Lower leg skin (tissue), 4 donors: ENCODE results near the gene HES1. TPM values are rescaled to one million over a fixed set of nuclear protein-coding genes. Genes with fewer than 3 reads are reported as not detected.

ENCODE experiments used
- DNase-seq, 2 donors: peaks; one replicate each; pipeline ENCODE4 v3.0.0-alpha.2; 2019; ENCODE audit warnings: low spot score in 2 of 2
- H3K4me3 ChIP-seq: fragments of 200-600 bp; sonication (generic); 2 replicates; pipeline ENCODE4 v1.5.1; 2017; ENCODE audit warnings: mild to moderate bottlenecking, low read depth; ENCODE audit not compliant: poor library complexity, severe bottlenecking
- CTCF ChIP-seq, 3 donors: fragments of 450-650 bp; IDR thresholded peaks; one replicate each; pipeline ENCODE4 v1.5.1; 2016; ENCODE audit warnings: antibody characterized with exemption in 3 of 3, mild to moderate bottlenecking in 3 of 3, moderate library complexity in 2 of 3
- POLR2A ChIP-seq, 2 donors: fragments of 450-650 bp; IDR thresholded peaks; one replicate each; pipeline ENCODE4 v1.6.1; 2016 to 2017; ENCODE audit warnings: antibody characterized with exemption in 2 of 2, mild to moderate bottlenecking in 1 of 2, moderate library complexity in 1 of 2
- WGBS, 2 donors: methylation state at CpG; one replicate each; pipeline ENCODE4 v1.1.5; 2018; 5-methylcytosine and 5-hydroxymethylcytosine counted together
- intact Hi-C: fragments of 100-400 bp; cut with DNase I; formaldehyde crosslinking; loops from one replicate; pipeline ENCODE4 v1.15.0; 2023; ENCODE audit warnings: low total_unique reads
- total RNA-seq, 4 donors: library from RNA; depleted of rRNA; stranded (reverse); fragments of >200 nt; gene quantifications; one replicate each; pipeline ENCODE4 v1.1.0, GENCODE V29; 2016

The HES1 gene
- total RNA-seq, 4 donors from 2014 or later: 145 to 366 (median 315) TPM

GRCh38 chr3:194162070-194162678 is 26.2 kb downstream of the HES1 start:
- TF ChIP-seq CTCF (IDR thresholded peaks at IDR 0.05): no peak
- no peak for TF ChIP-seq POLR2A (IDR thresholded peaks at IDR 0.05)
- 78 to 81% methylated on average over 10 of the region's 10 CpGs for WGBS, 2 donors
- intact Hi-C loops: no loop called here
- no peak overlapping the region for H3K4me3 ChIP-seq
- DNase-seq: no peak

DNA sequence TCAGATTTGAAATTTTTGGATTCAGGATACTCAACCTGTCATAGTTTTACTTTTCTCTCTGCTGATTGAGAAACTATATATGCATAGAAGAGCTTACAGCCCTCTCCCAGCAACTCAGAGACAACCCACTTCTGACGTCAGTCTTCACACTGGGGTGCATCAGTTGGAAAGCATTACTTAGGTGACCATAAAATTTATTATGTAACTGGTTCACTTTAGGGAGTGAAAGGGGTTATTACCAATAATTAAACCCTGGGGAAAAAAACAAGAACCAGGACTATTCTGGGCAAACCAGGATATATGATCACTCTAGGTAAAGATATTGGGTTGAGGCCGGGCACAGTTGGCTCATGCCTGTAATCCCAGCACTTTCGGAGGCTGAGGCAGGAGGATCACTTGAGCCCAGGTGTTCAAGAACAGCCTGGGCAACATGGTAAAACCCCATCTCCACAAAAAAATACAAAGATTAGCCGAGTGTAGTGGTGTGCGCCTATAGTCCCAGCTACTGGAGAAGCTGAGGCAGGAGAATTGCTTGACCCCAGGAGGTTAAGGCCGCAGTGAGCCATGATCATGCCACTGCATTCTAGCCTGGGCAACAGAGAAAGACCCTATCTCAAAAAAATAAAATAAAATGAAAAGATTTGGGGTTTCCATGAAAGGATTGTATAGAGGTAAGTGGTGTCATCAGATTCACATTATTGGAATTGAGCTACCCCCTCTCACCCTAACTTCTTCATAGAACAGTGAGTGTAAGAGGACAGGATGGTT is 27.1 kb downstream of the HES1 start:
- intact Hi-C loops: no loop called here
- 88 to 93% methylated on average over 6 of the region's 6 CpGs for WGBS, 2 donors
- DNase-seq: no peak
- H3K4me3 ChIP-seq: no peak overlapping the region
- TF ChIP-seq CTCF (IDR thresholded peaks at IDR 0.05) (no peak), POLR2A (IDR thresholded peaks at IDR 0.05) (no peak)

- TF ChIP-seq POLR2A (IDR thresholded peaks at IDR 0.05) (no peak), CTCF (IDR thresholded peaks at IDR 0.05) (no peak)
- no peak overlapping the region for H3K4me3 ChIP-seq
- intact Hi-C loops: no loop called here
- no peak for DNase-seq
- WGBS, 2 donors: 57 to 67% methylated on average over 5 of the region's 5 CpGs
These were observed 27.7 kb downstream of the HES1 start for GRCh38 chr3:194163697-194164096.

GRCh38 chr3:194164861-194165260 is 28.9 kb downstream of the HES1 start:
- TF ChIP-seq POLR2A (IDR thresholded peaks at IDR 0.05): no peak
- no peak for TF ChIP-seq CTCF (IDR thresholded peaks at IDR 0.05)
- H3K4me3 ChIP-seq: no peak overlapping the region
- intact Hi-C loops: no loop called here
- WGBS, 2 donors: 74 to 89% methylated on average over 5 of the region's 5 CpGs
- no peak for DNase-seq

DNA sequence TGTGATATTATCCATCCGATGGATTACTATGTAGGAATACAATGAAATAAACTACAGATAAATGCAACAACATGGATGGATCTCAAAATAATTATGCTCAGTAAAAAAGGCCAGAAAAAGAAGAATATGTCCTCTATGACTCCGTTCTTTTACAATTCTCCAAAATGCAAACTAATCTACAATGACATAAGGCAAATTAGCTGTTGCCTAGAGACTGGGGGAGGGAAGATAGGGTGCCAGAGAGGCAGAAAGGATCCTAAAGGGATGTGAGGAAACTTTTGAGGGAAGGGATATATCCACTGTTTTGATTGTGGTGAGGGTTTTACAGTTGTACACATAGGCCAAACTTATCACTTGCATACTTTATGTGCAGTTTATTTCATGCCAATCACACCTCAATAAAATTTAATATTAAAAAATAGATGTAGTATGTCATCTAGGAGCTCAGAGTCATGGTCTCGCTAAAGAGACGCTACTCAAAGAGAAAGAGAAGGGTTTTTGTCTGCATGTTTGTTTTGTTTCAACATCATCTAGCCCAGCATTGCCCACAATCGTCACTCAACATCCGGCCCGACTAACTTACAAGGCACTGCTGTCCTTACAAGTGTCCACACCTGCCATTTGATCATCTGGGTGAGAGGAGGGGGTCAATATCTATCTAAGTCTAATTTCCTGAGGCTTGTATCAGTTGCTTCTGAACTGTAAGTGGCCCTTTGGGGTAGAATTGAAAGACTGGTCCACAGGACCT is 29.5 kb downstream of the HES1 start:
- no peak overlapping the region for H3K4me3 ChIP-seq
- 87 to 90% methylated on average over 7 of the region's 7 CpGs for WGBS, 2 donors
- TF ChIP-seq POLR2A (IDR thresholded peaks at IDR 0.05): no peak
- TF ChIP-seq CTCF (IDR thresholded peaks at IDR 0.05): no peak

More for the DNA sequence above, 29.5 kb downstream of the HES1 start:
- intact Hi-C loops: no loop called here
- no peak for DNase-seq
